Measurements from ENCODE around the gene ZNF512. TPM values are rescaled to one million over a fixed set of nuclear protein-coding genes. Genes with fewer than 3 reads are reported as not detected.
"Not testable (repeated sequence)": the region's sequence is repeated elsewhere in the genome, so short reads cannot be mapped to it uniquely, and the experiment has no call there.

ZNF512 gene
- total RNA-seq (2014; rRNA removed; shearing (Covaris generic); ENCODE audit: low replicate concordance): 37.6 and 69.9 TPM in 2 replicates

DNA sequence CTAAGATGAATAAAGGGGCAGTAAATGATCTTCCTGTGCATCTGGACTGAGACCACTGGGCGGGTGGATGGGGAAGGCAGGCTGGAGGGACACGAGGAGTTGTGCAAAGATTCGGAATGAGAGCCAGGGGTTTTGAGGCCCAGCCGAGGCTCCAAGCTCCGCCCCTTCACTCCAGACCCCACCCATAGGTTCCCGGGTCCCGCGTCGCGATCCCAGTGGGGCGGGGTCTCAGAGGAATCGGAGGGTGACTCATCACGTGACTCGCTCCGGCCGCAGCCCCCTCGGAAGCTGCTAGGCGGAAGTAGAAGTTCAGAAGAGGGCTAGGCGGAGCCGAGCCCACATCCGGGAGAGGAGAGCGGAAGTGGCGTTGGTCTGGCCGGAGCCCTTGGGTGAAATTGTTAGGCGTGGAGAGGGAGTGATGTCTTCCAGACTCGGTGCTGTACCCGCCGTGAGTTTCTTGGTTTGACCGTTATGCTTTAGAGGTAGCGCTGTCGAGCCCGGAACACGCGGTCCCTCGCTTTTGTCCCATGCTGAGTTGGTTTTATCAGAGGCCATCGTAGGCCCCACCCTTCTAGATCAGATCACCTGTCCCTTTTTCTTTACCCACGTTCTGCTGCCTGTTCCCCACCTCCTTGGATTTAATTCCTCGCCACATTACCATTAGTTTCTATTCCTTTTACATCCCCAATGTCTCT, at the start of gene ZNF512:
Gene ZNF512 (plus strand): TSS at position 348 of the 695 bp plus-strand sequence. CDS start 71 bp downstream, at position 419.
- in situ Hi-C loops (cut with HindIII; ENCODE audit: low pct_unique_long_range_greater_than_20kb, low sequenced_read_pairs): no loop called here
- DNase-seq (ENCODE audit: low read depth): peak; percentile 94

GRCh38 chr2:27537287-27537686, 45.6 kb upstream of the ZNF512 start:
- no peak for DNase-seq (ENCODE audit: low read depth)
- in situ Hi-C loops (cut with HindIII; ENCODE audit: low pct_unique_long_range_greater_than_20kb, low sequenced_read_pairs): no loop called here

- DNase-seq (ENCODE audit: low read depth); in situ Hi-C loops (cut with HindIII; ENCODE audit: low pct_unique_long_range_greater_than_20kb, low sequenced_read_pairs): not testable (repeated sequence)
These were observed 43.9 kb upstream of the ZNF512 start for GRCh38 chr2:27538839-27539450.

- DNase-seq (ENCODE audit: low read depth); in situ Hi-C loops (cut with HindIII; ENCODE audit: low pct_unique_long_range_greater_than_20kb, low sequenced_read_pairs): not testable (repeated sequence)
These were observed 43.2 kb upstream of the ZNF512 start for GRCh38 chr2:27539649-27540048.

GRCh38 chr2:27544143-27544821, 38.6 kb upstream of the ZNF512 start:
- DNase-seq (ENCODE audit: low read depth): no peak
- in situ Hi-C loops (cut with HindIII; ENCODE audit: low pct_unique_long_range_greater_than_20kb, low sequenced_read_pairs): no loop called here

GRCh38 chr2:27545348-27546141, 37.3 kb upstream of the ZNF512 start:
- in situ Hi-C loops (cut with HindIII; ENCODE audit: low pct_unique_long_range_greater_than_20kb, low sequenced_read_pairs): no loop called here
- DNase-seq (ENCODE audit: low read depth): no peak

DNA sequence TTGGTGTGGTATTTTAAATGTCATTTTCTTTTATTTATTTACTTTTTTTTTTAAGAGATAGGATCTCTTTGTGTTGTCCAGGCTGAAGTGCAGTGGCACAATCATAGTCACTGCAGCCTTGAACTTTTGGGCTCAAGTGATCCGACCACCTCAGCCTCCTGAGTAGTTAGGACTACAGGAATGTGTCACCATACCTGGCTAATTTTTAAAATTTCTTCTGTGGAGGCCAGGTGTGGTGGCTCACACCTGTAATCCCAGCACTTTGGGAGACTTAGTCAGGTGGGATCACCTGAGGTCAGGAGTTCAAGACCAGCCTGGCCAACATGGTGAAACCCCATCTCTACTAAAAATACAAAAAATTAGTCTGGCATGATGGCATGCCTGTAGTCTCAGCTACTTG, 33.5 kb upstream of the ZNF512 start:
- DNase-seq (ENCODE audit: low read depth): no peak
- in situ Hi-C loops (cut with HindIII; ENCODE audit: low pct_unique_long_range_greater_than_20kb, low sequenced_read_pairs): no loop called here

DNA sequence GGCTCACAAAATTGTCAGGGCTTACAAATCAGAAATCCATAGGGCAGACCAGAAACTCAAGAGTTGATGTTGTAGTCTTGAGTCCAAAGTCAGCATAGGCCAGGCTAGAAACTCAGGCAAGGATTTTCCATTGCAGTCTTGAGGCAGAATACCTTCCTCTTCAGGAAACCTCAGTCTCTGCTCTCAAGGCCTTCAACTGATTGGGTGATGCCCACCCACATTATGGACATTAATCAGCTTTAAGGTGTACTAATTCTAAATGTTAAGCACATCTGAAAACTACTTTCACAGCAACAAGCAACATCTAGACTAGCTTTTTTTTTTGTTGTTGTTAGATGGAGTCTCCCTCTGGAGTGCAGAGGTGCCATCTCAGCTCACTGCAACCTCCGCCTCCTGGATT, 31.3 kb upstream of the ZNF512 start:
- in situ Hi-C loops (cut with HindIII; ENCODE audit: low pct_unique_long_range_greater_than_20kb, low sequenced_read_pairs): no loop called here
- no peak for DNase-seq (ENCODE audit: low read depth)

DNA sequence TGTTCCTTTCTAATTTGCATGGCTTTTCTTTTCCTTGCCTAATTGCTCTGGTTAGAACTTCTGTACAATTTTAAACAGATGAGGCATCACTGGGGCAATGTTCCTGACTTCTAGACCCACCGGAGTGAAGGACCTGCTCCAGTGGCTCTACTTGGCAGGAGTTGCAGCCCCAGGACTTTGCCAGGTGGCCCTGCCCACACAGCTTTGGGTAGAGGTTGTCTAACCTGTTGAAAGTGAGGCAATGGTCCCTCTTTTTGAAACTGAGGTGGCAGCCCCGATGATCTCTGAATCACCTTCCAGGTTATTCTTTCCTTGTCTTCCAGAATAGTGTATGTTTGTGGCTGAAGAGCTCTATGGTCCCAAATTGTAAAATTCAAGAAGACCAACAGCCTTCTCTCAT, 29.9 kb upstream of the ZNF512 start:
- no peak for DNase-seq (ENCODE audit: low read depth)
- in situ Hi-C loops (cut with HindIII; ENCODE audit: low pct_unique_long_range_greater_than_20kb, low sequenced_read_pairs): no loop called here

- in situ Hi-C loops (cut with HindIII; ENCODE audit: low pct_unique_long_range_greater_than_20kb, low sequenced_read_pairs): not testable (repeated sequence)
These were observed 28.4 kb upstream of the ZNF512 start for GRCh38 chr2:27554451-27554850.

DNA sequence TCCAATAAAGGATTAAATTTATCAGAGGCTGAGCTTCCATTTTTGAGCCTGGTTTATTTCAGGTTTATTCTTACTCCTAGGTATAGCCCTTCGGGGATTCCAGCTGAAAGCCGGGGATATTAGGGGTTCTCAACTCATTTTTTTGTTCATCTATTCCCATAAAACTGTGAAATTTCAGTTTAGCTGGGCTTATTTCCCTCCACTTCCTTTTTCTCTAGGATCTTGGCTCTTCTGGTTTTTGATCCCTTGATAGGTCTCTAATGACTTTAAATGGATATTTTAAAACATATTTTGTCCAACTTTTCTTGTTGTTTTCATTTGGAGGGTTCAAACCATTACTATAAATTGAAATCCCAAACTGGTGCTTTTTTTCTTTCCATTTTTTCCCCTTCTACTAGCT, 23.6 kb upstream of the ZNF512 start:
- DNase-seq (ENCODE audit: low read depth): no peak
- in situ Hi-C loops (cut with HindIII; ENCODE audit: low pct_unique_long_range_greater_than_20kb, low sequenced_read_pairs): no loop called here

More at GRCh38 chr2:27554451-27554850, 28.4 kb upstream of the ZNF512 start:
- not testable (repeated sequence) for DNase-seq (ENCODE audit: low read depth)

DNA sequence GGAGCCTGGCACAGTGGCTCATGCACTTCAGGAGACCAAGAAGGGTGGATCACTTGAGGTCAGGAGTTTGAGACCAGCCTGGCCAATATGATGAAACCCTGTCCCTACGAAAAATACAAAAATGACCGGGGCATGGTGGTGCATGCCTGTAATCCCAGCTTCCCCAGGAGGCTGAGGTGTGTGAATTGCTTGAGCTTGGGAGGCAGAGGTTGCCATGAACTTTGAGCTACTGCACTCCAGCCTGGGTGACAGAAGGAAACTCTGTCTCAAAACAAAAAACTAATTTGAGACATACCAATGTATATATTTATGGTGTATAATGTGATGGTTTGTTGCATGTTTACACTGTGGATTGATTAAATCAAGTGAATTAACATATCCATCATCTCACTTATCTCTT, 21.8 kb upstream of the ZNF512 start:
- in situ Hi-C loops (cut with HindIII; ENCODE audit: low pct_unique_long_range_greater_than_20kb, low sequenced_read_pairs): no loop called here

DNA sequence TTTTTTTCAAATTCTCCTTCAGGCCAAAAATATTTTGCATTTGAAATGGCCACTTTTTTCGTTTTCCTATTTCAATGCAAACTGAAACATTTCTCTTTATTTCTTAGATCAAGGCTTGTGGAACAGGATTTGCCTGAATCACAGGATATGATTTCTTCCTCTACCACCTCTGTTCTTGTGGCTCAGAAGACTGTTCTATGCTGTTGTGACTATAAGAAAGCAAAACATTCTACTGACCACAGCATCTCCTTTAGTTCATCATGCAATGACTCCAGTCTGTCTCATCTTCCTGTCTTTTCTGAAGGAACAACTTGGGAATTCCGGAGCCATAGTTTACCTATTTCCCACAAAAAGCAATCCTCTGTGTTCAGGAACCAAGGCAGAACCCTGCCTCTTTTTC, 16.2 kb upstream of the ZNF512 start:
- no peak for DNase-seq (ENCODE audit: low read depth)
- in situ Hi-C loops (cut with HindIII; ENCODE audit: low pct_unique_long_range_greater_than_20kb, low sequenced_read_pairs): no loop called here

More for the DNA sequence above, 21.8 kb upstream of the ZNF512 start:
- DNase-seq (ENCODE audit: low read depth): no peak

- in situ Hi-C loops (cut with HindIII; ENCODE audit: low pct_unique_long_range_greater_than_20kb, low sequenced_read_pairs): no loop called here
- DNase-seq (ENCODE audit: low read depth): no peak
These were observed 13.4 kb upstream of the ZNF512 start for GRCh38 chr2:27569398-27569797.

- in situ Hi-C loops (cut with HindIII; ENCODE audit: low pct_unique_long_range_greater_than_20kb, low sequenced_read_pairs): no loop called here
- DNase-seq (ENCODE audit: low read depth): no peak
These were observed 11.6 kb upstream of the ZNF512 start for GRCh38 chr2:27571197-27571596.

- in situ Hi-C loops (cut with HindIII; ENCODE audit: low pct_unique_long_range_greater_than_20kb, low sequenced_read_pairs): no loop called here
- no peak for DNase-seq (ENCODE audit: low read depth)
These were observed 11.2 kb upstream of the ZNF512 start for GRCh38 chr2:27571681-27572080.

GRCh38 chr2:27572439-27572838, 10.4 kb upstream of the ZNF512 start:
- no peak for DNase-seq (ENCODE audit: low read depth)
- in situ Hi-C loops (cut with HindIII; ENCODE audit: low pct_unique_long_range_greater_than_20kb, low sequenced_read_pairs): no loop called here

DNA sequence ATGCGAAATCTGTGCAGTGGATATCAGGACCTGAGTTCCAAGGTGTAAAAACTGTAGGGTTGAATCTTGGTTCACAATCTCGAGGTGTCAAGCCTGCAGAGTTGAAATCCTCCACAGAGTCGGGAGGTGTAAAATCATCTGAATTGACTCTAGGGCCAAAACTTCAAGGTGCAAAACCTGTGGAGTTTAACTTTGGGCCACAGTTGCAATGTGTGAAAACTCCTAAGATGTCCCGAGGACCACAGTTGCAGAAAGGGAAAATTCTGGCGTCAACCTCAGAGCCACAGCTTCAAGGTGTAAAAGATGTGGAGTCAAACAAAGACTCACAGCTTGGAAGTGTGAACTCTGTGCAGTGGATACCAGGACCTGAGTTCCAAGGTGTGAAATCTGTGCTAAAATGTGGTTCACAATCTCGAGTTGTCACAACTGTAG, 9.8 kb upstream of the ZNF512 start:
- no peak for DNase-seq (ENCODE audit: low read depth)
- in situ Hi-C loops (cut with HindIII; ENCODE audit: low pct_unique_long_range_greater_than_20kb, low sequenced_read_pairs): no loop called here

All from Caki2 (cell line).